ENCODE data around the gene DENND2C.

DENND2C gene

DNA sequence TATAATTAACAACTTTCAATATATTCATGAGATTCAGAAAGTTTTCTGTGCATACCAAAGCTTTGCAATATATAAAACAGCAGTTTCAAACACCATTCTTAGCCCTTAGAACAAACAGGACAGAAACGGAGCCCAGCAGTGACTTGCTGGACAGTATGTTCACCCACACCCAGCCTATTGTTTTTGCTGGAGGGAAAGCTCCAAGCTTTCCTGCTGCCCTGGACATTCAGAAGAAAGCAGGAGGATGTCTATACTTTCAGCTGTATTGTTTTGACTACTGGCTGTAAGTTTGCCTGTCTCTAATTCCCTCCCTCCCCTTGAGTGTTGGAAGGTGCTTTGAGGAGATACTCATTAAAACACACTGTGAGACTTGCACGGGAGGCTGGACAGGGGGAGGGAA is 9.6 kb downstream of the DENND2C start:
- Histone ChIP-seq H3K27ac (no peak overlapping the region), H3K9ac (no peak overlapping the region), H2AFZ (no peak overlapping the region), H3K4me1 (no peaks in the 10 kb centered on the region), H3K4me3 (ENCODE audit: low read depth, low read length) (no peak overlapping the region), H3K9me3 (ENCODE audit: control insufficient read depth, low read length) (no peaks in the 10 kb centered on the region), H3K27me3 (ENCODE audit: control insufficient read depth, insufficient read depth, low read length) (no peaks in the 10 kb centered on the region), H3K4me2 (ENCODE audit: low read length) (no peak overlapping the region), H3K36me3 (ENCODE audit: control insufficient read depth, insufficient read depth, low read length) (no peaks in the 10 kb centered on the region), H3K79me2 (no peaks in the 10 kb centered on the region)
- TF ChIP-seq, protein P1, sequence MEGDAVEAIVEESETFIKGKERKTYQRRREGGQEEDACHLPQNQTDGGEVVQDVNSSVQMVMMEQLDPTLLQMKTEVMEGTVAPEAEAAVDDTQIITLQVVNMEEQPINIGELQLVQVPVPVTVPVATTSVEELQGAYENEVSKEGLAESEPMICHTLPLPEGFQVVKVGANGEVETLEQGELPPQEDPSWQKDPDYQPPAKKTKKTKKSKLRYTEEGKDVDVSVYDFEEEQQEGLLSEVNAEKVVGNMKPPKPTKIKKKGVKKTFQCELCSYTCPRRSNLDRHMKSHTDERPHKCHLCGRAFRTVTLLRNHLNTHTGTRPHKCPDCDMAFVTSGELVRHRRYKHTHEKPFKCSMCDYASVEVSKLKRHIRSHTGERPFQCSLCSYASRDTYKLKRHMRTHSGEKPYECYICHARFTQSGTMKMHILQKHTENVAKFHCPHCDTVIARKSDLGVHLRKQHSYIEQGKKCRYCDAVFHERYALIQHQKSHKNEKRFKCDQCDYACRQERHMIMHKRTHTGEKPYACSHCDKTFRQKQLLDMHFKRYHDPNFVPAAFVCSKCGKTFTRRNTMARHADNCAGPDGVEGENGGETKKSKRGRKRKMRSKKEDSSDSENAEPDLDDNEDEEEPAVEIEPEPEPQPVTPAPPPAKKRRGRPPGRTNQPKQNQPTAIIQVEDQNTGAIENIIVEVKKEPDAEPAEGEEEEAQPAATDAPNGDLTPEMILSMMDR (IDR thresholded peaks at IDR 0.05) = no peak

DNA sequence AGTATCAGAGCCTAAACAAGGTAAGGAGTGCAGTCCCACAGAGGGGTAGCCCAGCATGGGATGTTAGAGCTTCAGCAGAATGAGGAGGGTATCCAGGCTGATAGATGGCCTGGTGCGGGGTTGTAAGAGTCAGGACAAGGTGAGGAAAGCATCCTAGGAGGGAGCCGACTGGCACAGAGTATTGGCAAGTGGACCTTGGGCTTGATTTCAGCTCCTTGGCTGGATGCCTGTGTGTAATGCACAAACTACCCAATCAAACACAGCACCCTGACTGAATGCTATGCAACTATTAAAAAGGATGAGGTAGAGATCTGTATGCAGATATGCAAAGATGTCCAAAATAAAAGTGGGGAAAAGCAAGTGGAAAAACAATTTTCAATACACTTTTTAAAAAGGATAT is 18.0 kb downstream of the DENND2C start:
- Histone ChIP-seq H3K27ac (no peak overlapping the region), H3K4me1 (no peaks in the 10 kb centered on the region), H3K79me2 (no peaks in the 10 kb centered on the region), H2AFZ (no peak overlapping the region), H3K4me3 (ENCODE audit: low read depth, low read length) (no peak overlapping the region), H3K4me2 (ENCODE audit: low read length) (no peak overlapping the region), H3K27me3 (ENCODE audit: control insufficient read depth, insufficient read depth, low read length) (no peaks in the 10 kb centered on the region), H3K9me3 (ENCODE audit: control insufficient read depth, low read length) (no peaks in the 10 kb centered on the region), H3K9ac (no peak overlapping the region), H3K36me3 (ENCODE audit: control insufficient read depth, insufficient read depth, low read length) (no peaks in the 10 kb centered on the region)
- TF ChIP-seq, protein P1 (IDR thresholded peaks at IDR 0.05) = no peak

DNA sequence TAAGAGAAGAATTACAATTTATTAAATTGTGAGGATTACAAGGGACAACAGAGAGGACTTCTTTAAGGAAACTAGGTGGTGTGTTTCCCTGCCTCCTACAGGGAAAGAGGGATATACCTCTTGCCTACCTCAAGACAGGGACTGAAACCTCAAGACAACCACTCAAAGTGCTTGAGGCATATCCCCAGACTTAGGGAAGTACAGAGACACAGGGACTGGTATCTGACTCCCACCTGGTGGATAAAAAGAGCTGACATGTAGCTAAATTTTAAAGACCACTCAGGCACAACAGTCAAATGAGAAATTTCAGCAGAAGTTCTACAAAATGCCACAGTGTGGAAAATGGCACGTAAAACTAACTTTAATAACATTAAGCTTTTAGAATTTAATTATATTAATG is 21.3 kb downstream of the DENND2C start:
- no peaks in the 10 kb centered on the region for H3K4me1 ChIP-seq
- H3K4me3 ChIP-seq (ENCODE audit: low read depth, low read length) = no peak overlapping the region
- TF ChIP-seq, protein P1 (IDR thresholded peaks at IDR 0.05) = no peak
- no peak overlapping the region for H3K9ac ChIP-seq
- no peaks in the 10 kb centered on the region for H3K9me3 ChIP-seq (ENCODE audit: control insufficient read depth, low read length)
- H3K27me3 ChIP-seq (ENCODE audit: control insufficient read depth, insufficient read depth, low read length) = no peaks in the 10 kb centered on the region
- H2AFZ ChIP-seq = no peak overlapping the region
- H3K36me3 ChIP-seq (ENCODE audit: control insufficient read depth, insufficient read depth, low read length) = no peaks in the 10 kb centered on the region
- no peaks in the 10 kb centered on the region for H3K79me2 ChIP-seq
- no peak overlapping the region for H3K4me2 ChIP-seq (ENCODE audit: low read length)
- H3K27ac ChIP-seq = no peak overlapping the region

DNA sequence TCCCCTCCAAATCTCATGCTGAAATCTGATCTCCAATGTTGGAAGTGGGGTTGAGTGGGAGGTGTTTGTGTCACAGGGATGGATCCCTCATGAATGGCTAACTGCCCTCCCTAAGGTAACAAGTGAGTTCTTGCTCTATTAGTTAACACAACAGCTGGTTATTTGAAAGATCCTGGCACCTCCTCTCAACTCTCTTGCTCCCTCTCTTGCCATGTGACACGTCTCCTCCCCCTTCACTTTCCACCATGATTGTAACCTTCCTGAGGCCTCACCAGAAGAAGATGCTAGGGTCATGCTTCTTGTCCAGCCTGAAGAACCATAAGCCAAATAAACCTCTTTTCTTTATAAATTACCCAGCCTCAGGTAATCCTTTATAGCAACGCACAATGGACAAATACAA is 28.5 kb downstream of the DENND2C start:
- no peak overlapping the region for H2AFZ ChIP-seq
- H3K27ac ChIP-seq = no peak overlapping the region
- H3K36me3 ChIP-seq (ENCODE audit: control insufficient read depth, insufficient read depth, low read length) = no peaks in the 10 kb centered on the region
- TF ChIP-seq, protein P1 (IDR thresholded peaks at IDR 0.05) = no peak
- H3K9ac ChIP-seq = no peak overlapping the region
- no peaks in the 10 kb centered on the region for H3K4me1 ChIP-seq
- H3K4me2 ChIP-seq (ENCODE audit: low read length) = no peak overlapping the region
- H3K27me3 ChIP-seq (ENCODE audit: control insufficient read depth, insufficient read depth, low read length) = no peaks in the 10 kb centered on the region
- no peak overlapping the region for H3K4me3 ChIP-seq (ENCODE audit: low read depth, low read length)
- H3K9me3 ChIP-seq (ENCODE audit: control insufficient read depth, low read length) = no peaks in the 10 kb centered on the region
- no peaks in the 10 kb centered on the region for H3K79me2 ChIP-seq

DNA sequence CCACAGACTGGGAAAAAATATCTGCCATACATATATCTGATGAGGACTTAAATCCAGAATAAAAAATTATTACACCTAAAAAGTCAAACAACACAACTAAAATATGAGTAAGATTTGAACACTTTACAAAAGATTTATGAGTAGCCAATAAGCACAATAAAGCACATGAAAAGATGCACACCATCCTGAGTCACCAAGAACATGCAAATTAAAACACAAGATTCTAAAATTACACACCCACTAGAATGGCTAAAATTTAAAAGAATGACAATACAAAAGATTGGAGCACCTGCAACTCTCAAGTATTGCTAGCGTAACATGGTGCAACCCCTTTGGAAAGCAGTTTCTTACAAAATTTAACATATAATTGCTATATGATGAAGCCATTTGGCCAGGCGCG is 30.9 kb downstream of the DENND2C start:
- H3K9me3 ChIP-seq (ENCODE audit: control insufficient read depth, low read length) = no peaks in the 10 kb centered on the region
- H3K27ac ChIP-seq = no peak overlapping the region
- H3K36me3 ChIP-seq (ENCODE audit: control insufficient read depth, insufficient read depth, low read length) = no peaks in the 10 kb centered on the region

More for the DNA sequence above, 30.9 kb downstream of the DENND2C start:
- no peak overlapping the region for H3K9ac ChIP-seq
- no peaks in the 10 kb centered on the region for H3K79me2 ChIP-seq
- H3K4me3 ChIP-seq (ENCODE audit: low read depth, low read length) = no peak overlapping the region
- no peaks in the 10 kb centered on the region for H3K27me3 ChIP-seq (ENCODE audit: control insufficient read depth, insufficient read depth, low read length)
- no peak overlapping the region for H3K4me2 ChIP-seq (ENCODE audit: low read length)
- TF ChIP-seq, protein P1 (IDR thresholded peaks at IDR 0.05) = no peak
- no peaks in the 10 kb centered on the region for H3K4me1 ChIP-seq
- H2AFZ ChIP-seq = no peak overlapping the region
